GM12875 (cell line): ENCODE measurements around the gene MYB.

ENCODE experiments used
- H3K4me3 ChIP-seq: one replicate; pipeline ENCODE4 v1.5.1; 2011; ENCODE audit warnings: low read depth, low read length, control low read depth
- TF ChIP-seq, protein P1 (sequence below): IDR thresholded peaks from 2 replicates; pipeline ENCODE4 v1.5.1; 2011; ENCODE audit warnings: low read depth, mild to moderate bottlenecking, control low read depth, inconsistent platforms, low read length, moderate library complexity, borderline replicate concordance; ENCODE audit not compliant: insufficient read depth

The MYB gene

DNA sequence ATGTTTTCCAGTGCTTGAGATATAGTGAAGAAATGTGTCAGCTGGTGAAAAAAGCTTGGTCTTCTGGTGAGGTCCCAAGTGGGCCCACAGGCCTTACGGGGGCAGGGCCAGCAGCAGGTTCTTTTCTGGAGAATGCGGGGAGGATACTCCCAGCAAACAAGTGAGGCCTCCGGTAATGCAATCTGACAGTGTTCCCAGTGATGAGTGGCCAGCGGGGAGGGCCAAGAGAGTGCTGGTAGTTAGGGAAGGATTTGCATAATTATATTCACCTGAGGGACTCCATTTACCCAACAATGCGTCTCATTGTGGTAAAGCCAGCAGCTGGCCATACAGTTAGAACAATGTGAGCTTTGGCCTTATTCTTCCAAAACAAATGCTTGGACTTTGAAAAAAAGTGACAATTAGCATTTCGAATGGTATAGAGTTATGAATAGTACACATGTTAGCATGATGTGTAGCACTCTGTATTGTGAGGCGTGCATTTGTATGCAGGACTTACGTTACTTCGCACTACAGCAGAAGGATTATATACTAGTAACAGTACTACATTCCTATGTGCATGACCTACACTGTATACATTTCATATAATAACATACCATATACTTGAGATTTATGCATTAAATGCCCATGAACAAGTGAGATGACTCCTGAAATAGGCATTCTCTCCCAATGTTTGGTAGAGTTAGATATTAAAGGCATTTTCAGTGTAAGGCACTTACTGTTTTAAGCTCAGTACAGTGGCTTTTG, 69.8 kb downstream of the MYB start:
- TF ChIP-seq, protein P1, sequence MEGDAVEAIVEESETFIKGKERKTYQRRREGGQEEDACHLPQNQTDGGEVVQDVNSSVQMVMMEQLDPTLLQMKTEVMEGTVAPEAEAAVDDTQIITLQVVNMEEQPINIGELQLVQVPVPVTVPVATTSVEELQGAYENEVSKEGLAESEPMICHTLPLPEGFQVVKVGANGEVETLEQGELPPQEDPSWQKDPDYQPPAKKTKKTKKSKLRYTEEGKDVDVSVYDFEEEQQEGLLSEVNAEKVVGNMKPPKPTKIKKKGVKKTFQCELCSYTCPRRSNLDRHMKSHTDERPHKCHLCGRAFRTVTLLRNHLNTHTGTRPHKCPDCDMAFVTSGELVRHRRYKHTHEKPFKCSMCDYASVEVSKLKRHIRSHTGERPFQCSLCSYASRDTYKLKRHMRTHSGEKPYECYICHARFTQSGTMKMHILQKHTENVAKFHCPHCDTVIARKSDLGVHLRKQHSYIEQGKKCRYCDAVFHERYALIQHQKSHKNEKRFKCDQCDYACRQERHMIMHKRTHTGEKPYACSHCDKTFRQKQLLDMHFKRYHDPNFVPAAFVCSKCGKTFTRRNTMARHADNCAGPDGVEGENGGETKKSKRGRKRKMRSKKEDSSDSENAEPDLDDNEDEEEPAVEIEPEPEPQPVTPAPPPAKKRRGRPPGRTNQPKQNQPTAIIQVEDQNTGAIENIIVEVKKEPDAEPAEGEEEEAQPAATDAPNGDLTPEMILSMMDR = no peak
- H3K4me3 ChIP-seq = no peak overlapping the region

DNA sequence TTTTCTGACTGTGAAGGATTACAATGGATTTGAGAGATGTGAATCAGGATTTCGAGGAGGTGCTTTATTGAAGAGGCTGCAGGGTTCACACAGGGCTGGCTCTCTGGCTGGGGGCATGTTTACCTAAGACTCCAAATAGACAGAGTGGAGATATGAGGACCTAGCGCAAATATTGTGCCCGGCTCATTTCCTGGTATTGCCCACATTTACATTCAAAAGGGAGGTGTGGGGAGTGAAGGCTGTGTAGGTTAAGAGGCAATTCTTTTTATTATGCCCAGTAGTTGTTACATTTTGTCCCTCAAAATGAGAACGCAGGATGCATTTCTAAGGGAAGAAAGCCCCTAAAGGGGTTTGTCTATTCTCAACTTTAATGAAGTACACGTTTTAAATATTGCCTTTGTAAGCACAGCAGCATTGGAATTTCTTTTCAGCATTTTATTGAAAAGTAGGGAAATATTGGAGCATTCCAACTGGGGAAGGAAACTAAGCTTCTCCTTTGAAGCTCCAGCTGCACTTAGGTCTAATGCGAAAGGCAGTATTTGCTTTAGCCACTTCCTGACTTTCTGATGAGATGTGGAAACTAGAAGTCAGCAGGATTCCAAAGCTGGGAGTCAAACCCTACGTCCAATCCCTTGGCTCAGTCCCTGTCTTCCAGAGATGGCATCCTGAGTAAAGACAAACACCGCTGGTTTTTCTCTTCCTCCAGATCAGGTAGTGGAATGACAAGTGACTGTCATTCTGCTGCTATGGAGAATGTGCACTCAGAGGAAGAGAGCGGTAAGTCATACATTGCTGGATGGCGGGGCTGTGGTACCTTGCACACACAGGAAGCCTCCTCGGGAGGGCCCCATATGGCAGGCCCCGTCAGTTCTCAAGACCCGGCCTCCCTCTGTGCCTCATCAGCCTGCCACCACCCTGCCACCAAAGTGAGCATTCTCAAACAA, 70.7 kb downstream of the MYB start:
- no peak overlapping the region for H3K4me3 ChIP-seq
- TF ChIP-seq, protein P1 = no peak

DNA sequence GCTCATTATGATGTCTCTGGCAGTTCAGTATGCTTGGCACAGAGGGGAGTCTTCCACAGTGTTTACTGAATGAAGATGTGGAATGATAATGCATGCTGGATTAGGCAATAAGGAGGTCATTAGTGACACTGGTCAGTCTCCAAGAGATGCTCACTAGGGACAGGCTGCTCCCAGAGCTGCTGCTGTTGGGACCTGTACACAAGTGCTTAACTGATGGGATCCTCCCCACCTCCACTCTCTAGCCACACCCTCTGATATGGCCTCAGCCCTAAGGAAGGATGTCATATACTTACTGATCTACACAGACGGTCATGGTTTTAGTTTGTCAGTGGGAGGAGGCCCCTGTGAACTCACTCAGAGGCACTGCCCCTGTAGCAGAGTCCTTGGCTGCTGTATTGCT, 73.4 kb downstream of the MYB start:
- H3K4me3 ChIP-seq = no peak overlapping the region
- TF ChIP-seq, protein P1 = no peak

DNA sequence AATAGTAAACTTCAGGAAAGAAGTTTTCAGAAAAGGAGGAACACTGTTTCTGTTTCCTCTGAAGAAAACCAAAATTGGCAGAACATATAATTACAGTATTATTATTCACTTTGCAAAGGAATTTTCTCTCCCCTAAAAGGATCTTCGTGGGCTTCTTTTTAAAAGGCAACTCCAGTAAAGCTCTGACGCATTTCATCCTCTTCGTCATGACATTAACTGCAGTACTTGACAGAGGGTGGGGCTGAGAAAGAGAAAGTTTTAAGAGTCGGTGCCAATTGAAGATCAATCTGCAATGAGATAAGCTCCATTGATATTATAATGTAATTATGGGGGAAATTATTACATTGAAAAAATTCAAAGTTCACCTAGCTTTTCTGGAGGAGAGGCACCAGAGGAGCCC, 75.8 kb downstream of the MYB start:
- no peak overlapping the region for H3K4me3 ChIP-seq
- TF ChIP-seq, protein P1 = no peak

DNA sequence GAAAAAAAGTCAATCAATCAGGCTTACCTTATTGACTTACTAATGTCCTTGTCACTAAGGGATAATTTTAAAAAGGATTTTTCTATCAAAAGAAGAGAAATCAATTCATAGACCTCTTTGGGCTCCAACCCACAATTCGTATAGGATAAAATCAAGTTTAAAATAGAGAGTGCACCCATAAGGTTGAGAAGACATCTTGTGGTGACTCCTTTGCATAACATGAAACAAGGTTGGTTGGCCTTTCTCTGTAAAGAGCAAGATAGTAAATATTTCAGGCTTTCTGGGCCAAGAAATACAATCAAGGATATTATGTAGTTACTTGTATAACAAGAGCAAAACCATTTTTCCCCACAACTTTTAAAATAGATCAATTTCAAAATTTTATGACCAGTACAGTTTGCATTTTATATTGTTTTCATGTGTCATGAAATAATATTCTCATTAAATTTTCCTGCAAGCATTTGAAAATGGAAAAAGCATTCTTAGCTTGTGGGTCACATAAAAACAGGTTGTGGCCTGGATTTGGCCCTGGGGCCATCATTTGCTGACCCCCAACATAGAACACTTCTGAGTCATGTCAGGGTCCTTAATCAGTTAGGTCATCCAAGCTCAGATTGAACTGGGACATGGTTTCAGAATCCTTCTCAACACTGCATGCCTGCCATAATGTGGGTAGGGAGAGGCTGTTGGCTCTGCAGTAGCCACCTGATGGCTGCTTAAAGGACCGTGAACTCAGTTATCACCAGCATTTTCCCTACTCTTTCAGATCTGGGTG, 76.7 kb downstream of the MYB start:
- H3K4me3 ChIP-seq = no peak overlapping the region
- TF ChIP-seq, protein P1 = no peak

DNA sequence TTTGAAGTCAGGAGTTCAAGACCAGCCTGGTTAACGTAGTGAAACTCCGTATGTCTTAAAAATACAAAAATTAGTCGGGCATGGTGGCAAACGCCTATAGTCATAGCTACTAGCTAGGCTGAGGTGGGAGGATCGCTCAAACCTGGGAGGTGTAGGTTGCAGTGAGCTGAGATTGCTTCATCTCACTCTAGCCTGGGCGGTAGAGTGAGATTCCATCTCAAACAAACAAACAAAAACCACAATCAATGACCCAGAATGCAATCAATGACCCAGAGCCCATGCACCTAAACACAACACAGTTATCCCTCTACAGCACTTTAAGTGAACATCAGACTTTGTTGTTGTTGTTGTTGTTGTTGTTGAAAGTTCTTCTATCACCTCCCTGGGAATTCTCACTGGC, 77.9 kb downstream of the MYB start:
- no peak overlapping the region for H3K4me3 ChIP-seq
- TF ChIP-seq, protein P1 = no peak
